Measurements from ENCODE around the gene TMC7. TPM values are rescaled to one million over a fixed set of nuclear protein-coding genes. Genes with fewer than 3 reads are reported as not detected.

The TMC7 gene
- total and polyA plus RNA-seq, 9 of the 15 experiments (the other 6 are each of a cell fraction or from before 2014, with no cell fraction given) = 0.08 to 2.0 (median 1.5) TPM

GRCh38 chr16:19040400-19040799, 56.7 kb downstream of the TMC7 start:
- POLR2A ChIA-PET = interaction anchor here (1.0 kb wide), 1 partner anchor 17 kb away, joined by 3 read pairs; no protein-coding TSS in a partner anchor

More at GRCh38 chr16:19040400-19040799, 56.7 kb downstream of the TMC7 start:
- BruUV-seq (replicated peaks) = no TSS peak
- H4K20me1 ChIP-seq (replicated peaks; ENCODE audit: control insufficient read depth, insufficient read depth, low read length) = no peaks in the 10 kb centered on the region
- WGBS (ENCODE audit: insufficient coverage, low coverage, missing lambda C conversion rate) = 26% methylated on average over 2 of the region's 2 CpGs
- no peaks in the 10 kb centered on the region for H3K9me1 ChIP-seq (ENCODE audit: control insufficient read depth, insufficient read depth, low read length)
- no peak overlapping the region for H2AFZ ChIP-seq (ENCODE audit: low read depth, low read length)
- FAIRE-seq (no peak), DNase-seq (ENCODE audit: extremely low read depth in 1 of 4, low spot score in 3 of 4) (no peak), ATAC-seq (no peak)
- peaks cover 3 to 7% of the 10 kb centered on the region in 2 experiments; a peak in 2 of 5 replicates for H3K27me3 ChIP-seq (ENCODE audit: control insufficient read depth in 2 of 2, insufficient read depth in 2 of 2, low read length in 2 of 2)
- TF ChIP-seq CAMTA2 (CRISPR knock-in tag; conservative IDR thresholded peaks at IDR 0.05) (no peak), MECOM (CRISPR knock-in tag; IDR thresholded peaks at IDR 0.05) (no peak), ATF3 (IDR thresholded peaks at IDR 0.05) (no peak), ATF3 (CRISPR knock-in tag; conservative IDR thresholded peaks at IDR 0.05) (no peak), HSF4 (CRISPR knock-in tag; IDR thresholded peaks at IDR 0.05; ENCODE audit: borderline replicate concordance) (no peak), HDGF (IDR thresholded peaks at IDR 0.05) (no peak), SREBF1 (IDR thresholded peaks at IDR 0.05; ENCODE audit: borderline replicate concordance, low read depth, low read length) (no peak), BHLHE40 (IDR thresholded peaks at IDR 0.05; ENCODE audit: low read length) (no peak), TRIM28 (IDR thresholded peaks at IDR 0.05) (no peak), ZBTB17 (CRISPR knock-in tag; IDR thresholded peaks at IDR 0.05) (no peak), NR3C1 (CRISPR knock-in tag; IDR thresholded peaks at IDR 0.05) (no peak), FOXM1 (IDR thresholded peaks at IDR 0.05; ENCODE audit: low read depth) (no peak), FOXM1 (CRISPR knock-in tag; IDR thresholded peaks at IDR 0.05; ENCODE audit: low read depth) (no peak), PATZ1 (CRISPR knock-in tag; IDR thresholded peaks at IDR 0.05; ENCODE audit: borderline replicate concordance) (no peak), SAFB (IDR thresholded peaks at IDR 0.05; ENCODE audit: borderline replicate concordance, low read depth, low read length) (no peak), NCOA6 (IDR thresholded peaks at IDR 0.05) (no peak), GMEB1 (CRISPR knock-in tag; IDR thresholded peaks at IDR 0.05) (no peak), TSHZ1 (CRISPR knock-in tag; IDR thresholded peaks at IDR 0.05) (no peak)
- intact Hi-C loops (cut with micrococcal nuclease) = no loop called here
- H3K4me3 ChIP-seq = no peak overlapping the region
- CTCF ChIA-PET (ENCODE audit: low intra/inter-chr PET ratio) = no interaction called here
- H3K4me1 ChIP-seq (replicated peaks in 1 of 2; ENCODE audit: control insufficient read depth in 2 of 2, insufficient read depth in 2 of 2, low read length in 2 of 2) = no peaks in the 10 kb centered on the region; a peak in 1 of 5 replicates
- no peaks in the 10 kb centered on the region for H3K36me3 ChIP-seq (ENCODE audit: control insufficient read depth, insufficient read depth, low read length)
- H3K27ac ChIP-seq (ENCODE audit: extremely low read depth, low read depth, low read length) = no peak overlapping the region
- no peak overlapping the region for H3K9ac ChIP-seq (ENCODE audit: insufficient read depth in 1 of 2, low read depth in 2 of 2, low read length in 2 of 2)
- in situ Hi-C loops (cut with MboI) = no loop called here
- H3K79me2 ChIP-seq (ENCODE audit: control insufficient read depth, insufficient read depth, low read length) = no peaks in the 10 kb centered on the region
- H3K9me3 ChIP-seq (replicated peaks; ENCODE audit: control insufficient read depth, insufficient read depth, low read depth, low read length) = no peaks in the 10 kb centered on the region
- no peak overlapping the region for H3K4me2 ChIP-seq (ENCODE audit: insufficient read depth, low read length)

Data from K562 (cell line).